Esophagus (tissue), 2 donors: ENCODE results near the gene MNS1. TPM values are rescaled to one million over a fixed set of nuclear protein-coding genes. Genes with fewer than 3 reads are reported as not detected.
A peak's percentile ranks its signal among the peaks of the same experiment; 100 is the strongest.
"Not testable (repeated sequence)": the region's sequence is repeated elsewhere in the genome, so short reads cannot be mapped to it uniquely, and the experiment has no call there.

ENCODE experiments used
- H3K27ac ChIP-seq, 2 donors: one replicate each; pipeline ENCODE4 v1.5.1; 2013; ENCODE audit warnings: low read depth in 2 of 2, mild to moderate bottlenecking in 2 of 2, inconsistent platforms in 1 of 2, low read length in 1 of 2, moderate library complexity in 1 of 2
- H3K27me3 ChIP-seq, 2 donors: one replicate each; pipeline ENCODE4 v1.6.1; 2013; ENCODE audit warnings: low read length in 2 of 2, control low read depth in 1 of 2, mild to moderate bottlenecking in 1 of 2; ENCODE audit not compliant: insufficient read depth in 2 of 2, control insufficient read depth in 1 of 2
- H3K36me3 ChIP-seq, 2 donors: one replicate each; pipeline ENCODE4 v1.6.1; 2013; ENCODE audit warnings: low read length in 1 of 2; ENCODE audit not compliant: control insufficient read depth in 2 of 2, insufficient read depth in 2 of 2
- H3K4me1 ChIP-seq, 2 donors: one replicate each; pipeline ENCODE4 v1.6.1; 2013; ENCODE audit warnings: low read length in 1 of 2; ENCODE audit not compliant: control insufficient read depth in 2 of 2, insufficient read depth in 2 of 2
- H3K4me3 ChIP-seq, 2 donors: one replicate each; pipeline ENCODE4 v1.5.1; 2013; ENCODE audit warnings: low read length in 2 of 2, mild to moderate bottlenecking in 2 of 2, low read depth in 1 of 2, moderate library complexity in 1 of 2
- H3K9me3 ChIP-seq, 2 donors: one replicate each; pipeline ENCODE4 v1.6.1; 2013; ENCODE audit warnings: mild to moderate bottlenecking in 2 of 2, low read depth in 1 of 2, low read length in 1 of 2, moderate library complexity in 1 of 2; ENCODE audit not compliant: control insufficient read depth in 2 of 2, insufficient read depth in 1 of 2
- whole genome bisulfite sequencing, 2 donors: extraction: QIAGEN DNeasy Blood & Tissue Kit; methylation state at CpG; one replicate each; pipeline ENCODE4 v1.1.7; 2013; 5-methylcytosine and 5-hydroxymethylcytosine counted together
- polyA plus RNA-seq, 2 donors: library from polyadenylated mRNA; stranded (reverse); fragments of 200-250 nt; gene quantifications; one replicate each; pipeline ENCODE4 v1.2.3, GENCODE V29; 2013
- donor health status: healthy with polysubstance abuse.
- donor health status: Bipolar disorder and iron deficiency.

MNS1 gene, protein sequence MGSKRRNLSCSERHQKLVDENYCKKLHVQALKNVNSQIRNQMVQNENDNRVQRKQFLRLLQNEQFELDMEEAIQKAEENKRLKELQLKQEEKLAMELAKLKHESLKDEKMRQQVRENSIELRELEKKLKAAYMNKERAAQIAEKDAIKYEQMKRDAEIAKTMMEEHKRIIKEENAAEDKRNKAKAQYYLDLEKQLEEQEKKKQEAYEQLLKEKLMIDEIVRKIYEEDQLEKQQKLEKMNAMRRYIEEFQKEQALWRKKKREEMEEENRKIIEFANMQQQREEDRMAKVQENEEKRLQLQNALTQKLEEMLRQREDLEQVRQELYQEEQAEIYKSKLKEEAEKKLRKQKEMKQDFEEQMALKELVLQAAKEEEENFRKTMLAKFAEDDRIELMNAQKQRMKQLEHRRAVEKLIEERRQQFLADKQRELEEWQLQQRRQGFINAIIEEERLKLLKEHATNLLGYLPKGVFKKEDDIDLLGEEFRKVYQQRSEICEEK
- polyA plus RNA-seq = 1 to 10 TPM; 2.1 to 2.5 TPM

DNA sequence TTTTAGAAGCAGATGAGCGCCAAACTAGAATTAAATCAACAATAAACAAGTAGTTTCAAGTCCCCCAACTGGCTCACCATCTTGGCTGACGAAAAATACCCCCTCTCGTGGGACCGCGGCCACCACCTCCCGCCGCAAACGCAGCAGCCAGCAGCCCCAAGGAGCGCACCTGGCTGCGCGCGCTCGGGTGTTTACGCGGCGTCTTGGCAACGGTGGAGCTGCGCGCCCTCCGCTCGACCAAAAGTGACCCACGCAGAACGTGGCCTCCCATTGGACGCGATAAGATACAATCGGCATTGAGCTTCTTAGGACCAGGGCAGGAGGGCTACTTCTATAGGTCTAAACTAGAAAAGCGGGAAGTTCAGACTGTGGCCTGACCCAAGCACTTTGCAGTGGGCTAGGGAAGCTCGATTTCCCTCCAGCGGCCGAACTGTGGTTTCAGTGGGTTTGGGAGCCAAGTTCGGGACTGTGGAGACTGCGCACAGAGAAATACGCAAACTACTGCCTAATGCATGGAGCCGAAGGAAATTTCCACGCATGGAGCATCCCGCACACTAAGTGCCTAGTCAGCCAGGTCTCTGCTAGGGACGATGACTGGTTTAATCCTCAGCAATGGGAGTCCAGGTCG, at the start of gene MNS1:
MNS1 (minus strand) TSS at position 245 of the 628 bp plus-strand sequence; CDS start at position 80, 165 bp downstream.
- Histone ChIP-seq H3K27ac (no peak within 1 kb of the TSS), H3K27me3 (no peaks in the 10 kb centered on the region)
- 1 to 3% methylated on average over 38 of the region's 38 CpGs for WGBS, 2 donors

DNA sequence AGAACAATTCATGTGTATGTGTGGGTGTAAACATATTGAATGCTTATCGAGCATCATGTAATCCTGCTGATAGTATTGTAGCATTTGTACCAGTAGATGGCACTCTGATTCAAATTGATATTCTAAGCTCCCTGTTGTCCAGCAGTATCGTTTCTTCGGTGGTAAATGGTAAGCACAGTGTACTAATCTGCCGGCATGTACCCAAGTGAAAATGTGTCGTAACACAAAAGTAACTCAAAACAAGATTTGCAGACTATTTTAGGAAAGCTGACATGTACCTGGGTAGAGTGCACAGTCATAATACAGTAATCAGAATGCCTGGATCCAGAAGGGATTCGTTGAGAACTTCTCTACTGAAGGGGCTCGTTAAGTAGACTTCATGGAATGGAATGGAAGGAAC, 31.7 kb upstream of the MNS1 start:
- Histone ChIP-seq H3K4me3 (no peak overlapping the region), H3K27me3 (no peaks in the 10 kb centered on the region), H3K9me3 (no peaks in the 10 kb centered on the region), H3K27ac (no peak overlapping the region), H3K36me3 (no peaks in the 10 kb centered on the region), H3K4me1 (no peaks in the 10 kb centered on the region)
- 29% methylated on average over 7 of the region's 7 CpGs for WGBS, 2 donors

More for the DNA sequence above, at the start of gene MNS1:
- Histone ChIP-seq H3K4me1 (peaks cover 0 to 3% of the 10 kb centered on the region in 2 donors), H3K9me3 (no peaks in the 10 kb centered on the region), H3K36me3 (no peaks in the 10 kb centered on the region), H3K4me3 (peak within 1 kb of the TSS; percentile 61 to 63)

DNA sequence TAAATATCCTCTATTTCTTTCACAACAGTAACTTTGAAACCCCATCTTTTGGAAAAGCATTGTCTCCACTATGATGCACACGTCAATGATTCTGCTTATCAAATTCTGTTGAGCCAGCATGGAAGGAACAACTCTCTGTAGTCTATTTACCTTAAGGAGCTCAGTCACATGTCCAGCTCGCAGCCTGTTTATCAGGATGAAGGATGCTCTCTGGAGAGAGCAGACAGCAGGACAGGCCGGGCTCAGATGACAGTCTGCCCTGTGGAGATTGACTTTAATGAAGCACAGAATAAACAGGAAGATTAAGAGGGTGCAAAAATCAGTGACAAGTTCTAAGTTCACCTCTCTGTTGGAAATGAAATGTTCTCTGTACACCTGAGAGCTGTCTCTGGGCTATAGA, 30.6 kb upstream of the MNS1 start:
- no peaks in the 10 kb centered on the region for H3K9me3 ChIP-seq
- H3K4me1 ChIP-seq = no peaks in the 10 kb centered on the region
- H3K27me3 ChIP-seq = no peaks in the 10 kb centered on the region
- no peaks in the 10 kb centered on the region for H3K36me3 ChIP-seq
- no peak overlapping the region for H3K27ac ChIP-seq
- no peak overlapping the region for H3K4me3 ChIP-seq
- 52 to 58% methylated on average over 3 of the region's 3 CpGs for WGBS, 2 donors

DNA sequence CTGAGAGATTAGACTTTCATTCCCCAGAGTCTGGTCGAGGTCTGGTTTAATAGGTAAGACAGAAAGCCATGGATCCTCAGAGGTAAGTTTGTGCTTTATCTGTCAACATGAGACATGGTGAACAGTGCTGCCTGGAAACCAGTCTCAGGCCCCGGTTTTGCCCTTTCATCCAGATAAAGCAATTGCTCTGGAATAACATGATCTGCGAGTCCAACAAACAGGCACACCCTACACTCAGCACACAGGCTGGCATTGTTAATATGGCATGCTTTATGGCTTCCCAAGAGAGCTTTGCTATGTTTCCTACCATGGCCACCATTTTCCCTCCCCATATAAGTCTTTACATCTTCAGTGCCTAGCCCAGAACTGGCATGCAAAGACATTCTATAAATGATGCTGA, 30.1 kb upstream of the MNS1 start:
- WGBS, 2 donors = 35 to 44% methylated on average over 3 of the region's 3 CpGs

DNA sequence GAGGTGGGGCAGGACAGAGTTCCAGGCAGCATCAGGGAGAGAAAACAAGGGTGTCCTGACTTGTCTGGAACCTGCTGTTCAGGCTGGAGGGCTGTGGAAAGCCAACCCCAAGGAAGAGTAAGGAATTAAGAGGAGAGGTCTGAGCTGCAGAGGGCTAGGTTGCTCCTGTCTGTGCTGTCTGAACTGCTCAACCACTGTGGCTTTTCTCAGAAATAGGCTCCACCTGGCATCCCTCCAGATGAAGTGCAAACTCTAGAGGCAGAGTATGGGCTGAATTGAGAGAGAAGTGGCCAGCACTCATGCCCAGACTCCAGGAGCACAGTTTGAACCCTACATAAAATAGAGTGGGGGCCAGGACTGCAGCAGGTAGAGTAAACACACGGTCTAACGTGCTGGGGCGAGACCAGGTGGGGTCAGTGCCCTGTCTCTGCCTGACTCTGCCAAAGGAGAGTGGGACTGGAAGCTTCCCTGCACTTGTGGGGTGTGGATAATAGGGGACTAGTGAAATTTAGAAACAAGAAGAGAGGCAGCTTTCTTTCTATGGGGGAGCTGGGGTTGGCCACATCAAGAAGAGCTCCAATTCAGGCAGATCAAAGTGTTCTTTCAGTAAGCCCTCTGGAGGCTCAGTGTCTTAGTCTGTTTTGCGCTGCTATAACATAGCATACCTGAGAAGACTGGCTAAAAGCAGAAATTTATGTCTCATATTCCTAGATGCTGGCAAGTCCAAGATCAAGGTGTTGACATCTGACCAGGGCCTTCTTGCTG, 28.0 kb upstream of the MNS1 start:
- Histone ChIP-seq H3K27ac (no peak overlapping the region), H3K9me3 (no peaks in the 10 kb centered on the region), H3K4me1 (no peaks in the 10 kb centered on the region), H3K4me3 (no peak overlapping the region), H3K27me3 (no peaks in the 10 kb centered on the region), H3K36me3 (no peaks in the 10 kb centered on the region)
- 78 to 93% methylated on average over 4 of the region's 4 CpGs for WGBS, 2 donors

More for the DNA sequence above, 30.1 kb upstream of the MNS1 start:
- Histone ChIP-seq H3K4me1 (no peaks in the 10 kb centered on the region), H3K36me3 (no peaks in the 10 kb centered on the region), H3K9me3 (no peaks in the 10 kb centered on the region), H3K27ac (no peak overlapping the region), H3K4me3 (no peak overlapping the region), H3K27me3 (no peaks in the 10 kb centered on the region)

DNA sequence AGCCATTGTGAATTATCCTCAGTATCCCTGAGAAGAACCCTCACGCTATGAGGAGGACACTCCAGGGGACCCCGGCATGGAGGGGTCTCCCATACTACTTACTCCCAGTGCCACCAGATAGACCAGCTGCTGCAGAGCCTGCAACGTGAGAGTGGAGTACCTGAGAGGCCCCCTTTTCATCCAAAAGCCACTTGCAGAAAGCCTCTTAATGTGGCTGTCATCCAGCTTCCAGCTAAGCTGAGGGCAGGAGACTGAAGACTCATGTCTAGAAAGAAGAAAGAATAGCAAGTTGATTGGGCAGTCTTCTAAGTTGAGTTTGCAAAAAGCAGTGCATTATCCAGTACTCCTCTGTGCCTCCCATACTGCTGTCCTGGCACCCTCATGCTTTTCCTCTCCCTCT, 27.3 kb upstream of the MNS1 start:
- 65 to 89% methylated on average over 3 of the region's 3 CpGs for whole genome bisulfite sequencing, 2 donors
- Histone ChIP-seq H3K27ac (no peak overlapping the region), H3K9me3 (no peaks in the 10 kb centered on the region), H3K4me3 (no peak overlapping the region), H3K4me1 (no peaks in the 10 kb centered on the region), H3K36me3 (no peaks in the 10 kb centered on the region), H3K27me3 (no peaks in the 10 kb centered on the region)

DNA sequence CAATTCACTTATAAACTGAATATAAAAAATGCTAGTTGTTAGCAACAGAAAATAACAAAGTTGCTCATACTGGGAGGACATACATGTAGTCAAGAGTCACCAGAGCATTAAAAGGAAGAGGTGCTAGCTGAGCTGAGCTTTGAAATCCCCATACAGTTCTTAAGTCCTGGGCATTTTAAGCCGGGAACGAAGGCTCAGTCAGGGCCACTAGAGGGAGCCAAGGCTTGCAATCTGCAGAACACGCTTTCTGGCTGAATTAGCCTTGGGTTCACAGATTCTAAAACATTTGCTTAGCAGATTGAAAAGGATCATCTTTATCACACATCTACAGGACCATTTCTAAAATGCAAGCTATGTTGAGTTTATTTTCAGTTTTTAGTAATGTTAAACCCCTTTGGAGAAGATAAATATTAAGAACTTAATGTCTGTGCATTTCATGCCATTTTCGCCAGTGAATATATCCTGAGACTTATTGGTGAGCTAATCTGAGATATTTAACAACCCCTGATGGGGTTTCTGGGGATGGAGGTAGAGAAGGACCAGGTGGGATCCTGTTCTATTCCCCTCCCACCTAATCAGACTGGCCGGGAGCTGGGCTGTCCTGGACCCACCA, 26.3 kb upstream of the MNS1 start:
- no peaks in the 10 kb centered on the region for H3K4me1 ChIP-seq
- H3K4me3 ChIP-seq = no peak overlapping the region
- H3K36me3 ChIP-seq = no peaks in the 10 kb centered on the region
- no peak overlapping the region for H3K27ac ChIP-seq
- no peaks in the 10 kb centered on the region for H3K27me3 ChIP-seq
- H3K9me3 ChIP-seq = no peaks in the 10 kb centered on the region
- WGBS, 2 donors = 40% methylated on average over 5 of the region's 5 CpGs

DNA sequence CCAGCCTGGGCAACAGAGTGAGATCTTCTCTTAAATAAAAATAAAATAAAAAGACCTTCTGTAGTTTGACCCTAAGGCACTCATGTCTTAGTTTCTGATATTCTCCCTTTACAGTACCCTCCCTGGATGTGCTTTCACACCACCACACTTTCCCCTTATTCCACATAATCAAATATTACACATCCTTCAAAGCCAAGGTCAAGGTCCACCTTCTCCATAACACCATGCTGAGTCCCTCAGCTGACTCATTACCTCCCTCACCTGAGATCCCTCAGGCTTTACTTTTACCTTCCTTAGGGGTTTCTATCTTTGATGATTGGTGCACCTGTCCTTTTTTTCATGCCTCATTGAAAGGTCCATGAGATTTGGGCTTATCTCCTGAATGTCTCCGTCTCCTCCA, 25.5 kb upstream of the MNS1 start:
- H3K4me3 ChIP-seq = no peak overlapping the region
- H3K4me1 ChIP-seq = no peaks in the 10 kb centered on the region
- 83 to 93% methylated on average over 1 of the region's 1 CpG for WGBS, 2 donors
- H3K36me3 ChIP-seq = no peaks in the 10 kb centered on the region
- H3K9me3 ChIP-seq = no peaks in the 10 kb centered on the region
- H3K27ac ChIP-seq = no peak overlapping the region
- H3K27me3 ChIP-seq = no peaks in the 10 kb centered on the region

DNA sequence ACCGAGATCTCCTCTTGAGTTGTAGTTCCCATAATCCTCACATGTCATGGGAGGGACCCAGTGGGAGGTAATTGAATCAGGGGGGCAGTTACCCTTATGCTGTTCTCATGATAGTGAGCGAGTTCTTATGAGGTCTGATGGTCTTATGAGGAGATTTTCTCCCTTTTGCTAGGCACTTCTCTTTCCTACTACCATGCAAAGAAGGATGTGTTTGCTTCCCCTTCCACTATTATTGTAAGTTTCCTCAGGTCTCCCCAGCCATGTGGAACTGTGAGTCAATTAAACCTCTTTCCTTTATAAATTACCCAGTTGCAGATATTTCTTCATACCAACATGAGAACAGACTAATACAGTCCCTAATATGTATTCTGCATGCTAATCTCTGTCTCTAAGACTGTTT, 21.3 kb upstream of the MNS1 start:
- H3K4me3 ChIP-seq, H3K4me1 ChIP-seq, H3K36me3 ChIP-seq, H3K9me3 ChIP-seq, H3K27ac ChIP-seq, H3K27me3 ChIP-seq: not testable (repeated sequence)
- WGBS, 2 donors = 83 to 88% methylated on average over 2 of the region's 2 CpGs
